Measurements from ENCODE around the gene UPF3A.
"Not testable (repeated sequence)": the region's sequence is repeated elsewhere in the genome, so short reads cannot be mapped to it uniquely, and the experiment has no call there.

Gene UPF3A

DNA sequence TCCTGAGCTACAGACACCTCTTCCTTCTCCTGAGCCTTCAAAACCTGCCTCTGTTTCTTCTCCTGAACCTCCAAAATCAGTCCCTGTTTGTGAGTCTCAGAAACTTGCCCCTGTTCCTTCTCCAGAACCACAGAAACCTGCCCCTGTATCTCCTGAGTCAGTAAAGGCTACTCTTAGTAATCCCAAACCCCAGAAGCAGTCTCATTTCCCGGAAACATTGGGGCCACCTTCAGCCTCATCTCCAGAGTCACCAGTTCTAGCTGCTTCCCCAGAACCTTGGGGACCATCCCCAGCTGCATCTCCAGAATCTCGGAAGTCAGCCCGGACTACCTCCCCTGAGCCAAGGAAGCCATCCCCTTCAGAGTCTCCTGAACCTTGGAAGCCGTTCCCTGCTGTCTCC is 42.9 kb downstream of the UPF3A start:
- no peak for DNase-seq (ENCODE audit: extremely low spot score)
- POLR2A ChIA-PET: no interaction called here
- CTCF ChIA-PET: interaction anchor here (2.8 kb wide), 1 partner anchor 11 kb away, joined by 13 read pairs; no protein-coding TSS in a partner anchor
- TF ChIP-seq, protein P1, sequence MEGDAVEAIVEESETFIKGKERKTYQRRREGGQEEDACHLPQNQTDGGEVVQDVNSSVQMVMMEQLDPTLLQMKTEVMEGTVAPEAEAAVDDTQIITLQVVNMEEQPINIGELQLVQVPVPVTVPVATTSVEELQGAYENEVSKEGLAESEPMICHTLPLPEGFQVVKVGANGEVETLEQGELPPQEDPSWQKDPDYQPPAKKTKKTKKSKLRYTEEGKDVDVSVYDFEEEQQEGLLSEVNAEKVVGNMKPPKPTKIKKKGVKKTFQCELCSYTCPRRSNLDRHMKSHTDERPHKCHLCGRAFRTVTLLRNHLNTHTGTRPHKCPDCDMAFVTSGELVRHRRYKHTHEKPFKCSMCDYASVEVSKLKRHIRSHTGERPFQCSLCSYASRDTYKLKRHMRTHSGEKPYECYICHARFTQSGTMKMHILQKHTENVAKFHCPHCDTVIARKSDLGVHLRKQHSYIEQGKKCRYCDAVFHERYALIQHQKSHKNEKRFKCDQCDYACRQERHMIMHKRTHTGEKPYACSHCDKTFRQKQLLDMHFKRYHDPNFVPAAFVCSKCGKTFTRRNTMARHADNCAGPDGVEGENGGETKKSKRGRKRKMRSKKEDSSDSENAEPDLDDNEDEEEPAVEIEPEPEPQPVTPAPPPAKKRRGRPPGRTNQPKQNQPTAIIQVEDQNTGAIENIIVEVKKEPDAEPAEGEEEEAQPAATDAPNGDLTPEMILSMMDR (IDR thresholded peaks at IDR 0.05; ENCODE audit: control extremely low read depth, extremely low read depth, low read depth, missing control alignments): no peak

DNA sequence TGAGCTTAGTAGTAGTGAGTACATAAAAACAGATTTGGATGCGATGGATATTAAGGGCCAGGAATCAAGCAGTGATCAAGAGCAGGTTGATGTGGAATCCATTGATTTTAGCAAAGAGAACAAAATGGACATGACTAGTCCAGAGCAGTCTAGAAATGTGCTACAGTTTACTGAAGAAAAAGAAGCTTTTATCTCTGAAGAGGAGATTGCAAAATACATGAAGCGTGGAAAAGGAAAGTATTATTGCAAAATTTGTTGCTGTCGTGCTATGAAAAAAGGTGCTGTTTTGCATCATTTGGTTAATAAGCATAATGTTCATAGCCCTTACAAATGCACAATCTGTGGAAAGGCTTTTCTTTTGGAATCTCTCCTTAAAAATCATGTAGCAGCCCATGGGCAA is 44.3 kb downstream of the UPF3A start:
- no peak for DNase-seq (ENCODE audit: extremely low spot score)
- TF ChIP-seq, protein P1 (IDR thresholded peaks at IDR 0.05; ENCODE audit: control extremely low read depth, extremely low read depth, low read depth, missing control alignments): no peak
- POLR2A ChIA-PET: no interaction called here
- CTCF ChIA-PET: interaction anchor here (1.2 to 2.8 kb wide), 3 partner anchors 10 to 17 kb away, joined by 4 to 13 read pairs (median 10); no protein-coding TSS in a partner anchor

DNA sequence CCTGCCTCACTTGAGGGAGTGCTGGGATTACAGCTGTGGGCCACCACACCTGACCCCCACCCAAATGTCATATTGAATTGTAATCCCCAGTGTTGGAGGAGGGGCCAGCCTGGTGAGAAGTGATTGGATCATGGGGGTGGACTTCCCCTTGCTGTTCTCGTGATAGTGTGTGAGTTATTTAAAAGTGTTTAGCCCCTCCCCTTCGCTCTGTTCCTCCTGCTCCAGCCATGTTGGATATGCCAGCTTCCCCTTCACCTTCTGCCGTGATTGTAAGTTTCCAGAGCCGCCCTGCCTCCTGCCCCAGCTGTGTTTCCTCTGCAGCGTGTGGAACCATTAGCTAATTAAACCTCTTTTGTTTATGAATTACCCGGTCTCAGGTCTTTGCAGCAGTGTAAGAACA is 46.6 kb downstream of the UPF3A start:
- TF ChIP-seq, protein P1 (IDR thresholded peaks at IDR 0.05; ENCODE audit: control extremely low read depth, extremely low read depth, low read depth, missing control alignments): no peak
- ChIA-PET CTCF (interaction anchor here (1.3 to 2.8 kb wide), 3 partner anchors 10 to 40 kb away, joined by 3 to 10 read pairs (median 7); no protein-coding TSS in a partner anchor), POLR2A (no interaction called here)
- no peak for DNase-seq (ENCODE audit: extremely low spot score)

DNA sequence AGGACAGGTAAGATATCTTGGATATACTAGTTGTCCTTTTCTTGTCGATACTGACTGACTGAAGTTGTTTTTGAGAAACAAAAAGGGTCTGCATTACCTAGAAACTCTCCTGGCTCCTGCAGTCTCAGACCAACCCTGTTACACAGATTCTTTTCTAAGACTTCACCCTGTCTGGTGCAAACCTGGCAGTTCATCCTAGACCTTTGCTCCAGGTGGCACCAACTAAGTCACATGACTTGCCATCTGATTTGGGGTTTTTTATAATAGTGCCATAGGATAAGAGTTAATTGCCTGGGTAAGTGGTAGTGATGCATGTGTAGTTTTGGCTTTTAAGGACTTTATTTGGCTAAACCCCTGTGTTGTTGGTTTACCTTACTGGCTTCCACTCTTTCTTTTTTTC is 47.2 kb downstream of the UPF3A start:
- CTCF ChIA-PET: interaction anchor here (2.8 kb wide), 1 partner anchor 12 kb away, joined by 10 read pairs; no protein-coding TSS in a partner anchor
- TF ChIP-seq, protein P1 (IDR thresholded peaks at IDR 0.05; ENCODE audit: control extremely low read depth, extremely low read depth, low read depth, missing control alignments): no peak
- POLR2A ChIA-PET: no interaction called here
- DNase-seq (ENCODE audit: extremely low spot score): no peak

DNA sequence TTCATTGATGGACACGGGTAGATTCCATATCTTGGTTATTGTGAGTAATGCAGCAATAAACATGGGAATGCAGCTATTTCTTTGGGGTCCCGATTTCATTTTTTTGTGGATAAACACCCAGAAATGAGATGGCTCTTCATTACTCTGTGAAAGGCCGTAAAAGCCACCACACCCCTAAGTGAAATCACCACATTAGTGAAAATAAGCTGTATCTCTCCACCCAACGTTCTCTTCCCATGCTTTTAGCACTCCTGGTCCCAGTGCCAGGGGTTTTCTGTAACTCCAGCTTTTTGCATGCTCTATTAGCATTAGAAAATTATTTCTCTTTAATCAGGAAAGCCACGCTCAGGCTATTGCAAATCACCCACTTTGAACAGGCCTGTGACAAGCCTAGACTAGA is 48.7 kb downstream of the UPF3A start:
- DNase-seq (ENCODE audit: extremely low spot score): no peak

DNA sequence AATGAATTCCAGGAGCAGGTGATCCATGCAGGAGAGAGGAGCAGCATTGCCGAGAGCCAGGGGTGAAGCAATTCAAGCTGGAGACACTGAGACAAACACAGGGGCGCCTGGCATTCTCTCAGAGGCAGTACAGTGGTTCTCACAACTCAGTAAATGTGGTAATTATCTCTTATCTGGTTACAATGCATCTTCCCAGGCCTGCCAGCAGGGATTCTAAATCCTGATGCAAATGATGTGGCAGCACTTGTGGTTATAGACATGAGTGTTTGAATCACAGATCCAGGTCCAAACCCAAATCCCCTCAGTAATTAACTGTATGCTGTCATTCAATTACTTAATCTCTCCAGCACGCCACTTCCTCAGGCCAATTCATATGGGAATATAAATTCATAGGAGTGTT is 52.5 kb downstream of the UPF3A start:
- DNase-seq (ENCODE audit: extremely low spot score); POLR2A ChIA-PET: not testable (repeated sequence)
- CTCF ChIA-PET: interaction anchor here (1.2 kb wide), 1 partner anchor 14 kb away, joined by 3 read pairs; no protein-coding TSS in a partner anchor

More for the DNA sequence above, 48.7 kb downstream of the UPF3A start:
- CTCF ChIA-PET: interaction anchor here (0.8 to 1.5 kb wide), 2 partner anchors 11 to 17 kb away, joined by 3 to 5 read pairs; no protein-coding TSS in a partner anchor
- TF ChIP-seq, protein P1 (IDR thresholded peaks at IDR 0.05; ENCODE audit: control extremely low read depth, extremely low read depth, low read depth, missing control alignments): no peak
- POLR2A ChIA-PET: no interaction called here

DNA sequence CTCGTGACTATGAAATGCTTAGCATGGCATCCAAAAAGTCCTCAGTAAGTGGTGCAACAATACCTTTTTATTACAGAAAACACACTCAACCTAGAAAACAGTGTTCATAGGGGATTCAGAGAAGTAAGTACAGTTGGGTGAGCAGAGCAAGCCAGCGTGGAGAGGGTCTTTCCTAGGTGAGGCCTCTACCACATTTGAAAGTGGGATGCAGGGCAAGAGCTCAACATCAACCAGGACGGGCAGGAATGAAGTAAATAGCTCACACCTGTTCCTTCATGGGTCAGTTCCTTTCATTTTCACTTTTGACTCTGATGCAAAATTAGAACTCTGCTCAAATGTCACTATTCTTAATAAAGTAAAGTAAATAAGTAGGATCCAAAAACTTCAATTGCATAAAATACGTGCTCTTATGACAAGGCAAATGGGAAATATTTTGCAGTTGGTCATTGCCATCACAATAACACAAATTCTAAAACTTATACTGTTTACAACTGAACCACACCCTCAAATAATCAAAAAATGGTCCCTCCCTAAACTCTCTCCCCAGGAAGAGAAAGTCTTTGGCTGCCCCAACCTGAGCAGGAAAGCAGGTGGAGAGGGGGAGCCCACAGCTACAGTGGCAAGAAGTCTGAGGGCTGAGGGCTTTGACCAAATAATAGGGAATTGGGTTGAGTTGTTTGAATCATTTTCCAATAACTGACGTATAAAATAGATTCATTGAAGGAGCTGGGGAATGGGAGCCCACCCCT is 53.1 kb downstream of the UPF3A start:
- TF ChIP-seq, protein P1 (IDR thresholded peaks at IDR 0.05; ENCODE audit: control extremely low read depth, extremely low read depth, low read depth, missing control alignments): no peak
- ChIA-PET POLR2A (no interaction called here), CTCF (interaction anchor here (1.2 to 2.8 kb wide), 2 partner anchors 9 to 21 kb away, joined by 3 to 13 read pairs; no protein-coding TSS in a partner anchor)
- no peak for DNase-seq (ENCODE audit: extremely low spot score)

DNA sequence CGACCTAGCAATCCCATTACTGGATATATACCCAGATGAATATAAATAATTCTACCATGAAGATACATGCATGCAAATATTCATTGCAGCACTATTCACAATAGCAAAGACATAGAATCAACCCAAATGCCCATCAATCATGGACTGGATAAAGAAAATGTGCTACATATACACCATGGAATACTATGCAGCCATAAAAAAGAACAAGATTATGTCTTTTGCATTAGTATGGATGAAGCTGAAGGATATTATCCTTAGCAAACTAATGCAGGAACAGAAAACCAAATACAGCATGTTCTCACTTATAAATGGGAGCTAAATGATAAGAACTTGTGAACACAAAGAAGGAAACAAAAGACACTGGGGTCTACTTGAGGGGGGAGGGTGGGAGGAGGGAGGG is 55.1 kb downstream of the UPF3A start:
- CTCF ChIA-PET: interaction anchor here (0.6 to 2.8 kb wide), 4 partner anchors 10 to 16 kb away, joined by 3 to 13 read pairs (median 6); no protein-coding TSS in a partner anchor
- DNase-seq (ENCODE audit: extremely low spot score); POLR2A ChIA-PET: not testable (repeated sequence)

All from GM10248 (cell line).